ENCODE data around the gene IMPA2.

- TF ChIP-seq POLR2AphosphoS5 (IDR thresholded peaks at IDR 0.05) (peak in 2 of 3 donors; percentile 91 to 96), EP300 (IDR thresholded peaks at IDR 0.05; ENCODE audit: low read depth) (no peak)
These were observed at the start of gene IMPA2 for GRCh38 chr18:11981192-11981542.
